Mesendoderm (in vitro differentiated cells): ENCODE data around the gene ST7.

Experiments used
- DNase-seq: peaks from one replicate; pipeline ENCODE4 v3.0.0; 2013
- H2AK5ac ChIP-seq: 2 replicates; pipeline ENCODE4 v1.6.1; 2013; ENCODE audit warnings: low read length, inconsistent platforms
- H2BK120ac ChIP-seq: 2 replicates; pipeline ENCODE4 v1.6.1; 2013; ENCODE audit warnings: low read depth, mild to moderate bottlenecking, low read length, moderate library complexity, mixed read lengths
- H2BK15ac ChIP-seq: replicated peaks from 2 replicates; pipeline ENCODE4 v1.6.1; 2013; ENCODE audit warnings: low read depth, mild to moderate bottlenecking, moderate library complexity
- H2BK5ac ChIP-seq: 2 replicates; pipeline ENCODE4 v1.6.1; 2013; ENCODE audit warnings: low read length, inconsistent platforms
- H3K18ac ChIP-seq: 2 replicates; pipeline ENCODE4 v1.6.1; 2013; ENCODE audit warnings: mild to moderate bottlenecking, low read length, mixed read lengths
- H3K23ac ChIP-seq: one replicate; pipeline ENCODE4 v1.6.1; 2013; ENCODE audit warnings: low read length
- H3K27ac ChIP-seq: 2 replicates; pipeline ENCODE4 v1.5.1; 2013; ENCODE audit warnings: low read depth, mild to moderate bottlenecking, inconsistent platforms, low read length, moderate library complexity
- H3K27me3 ChIP-seq: 2 replicates; pipeline ENCODE4 v1.6.1; 2013; ENCODE audit warnings: low read length, control low read depth, mild to moderate bottlenecking, inconsistent platforms; ENCODE audit not compliant: insufficient read depth, poor library complexity
- H3K36me3 ChIP-seq: 2 replicates; pipeline ENCODE4 v1.6.1; 2013; ENCODE audit warnings: low read length, inconsistent platforms; ENCODE audit not compliant: control insufficient read depth, insufficient read depth
- H3K4ac ChIP-seq: one replicate; pipeline ENCODE4 v1.6.1; 2013; ENCODE audit warnings: low read depth, mild to moderate bottlenecking, low read length, moderate library complexity
- H3K4me1 ChIP-seq: 2 replicates; pipeline ENCODE4 v1.6.1; 2013; ENCODE audit warnings: low read depth, low read length, inconsistent platforms; ENCODE audit not compliant: control insufficient read depth
- H3K4me2 ChIP-seq: 2 replicates; pipeline ENCODE4 v1.6.1; 2013; ENCODE audit warnings: low read length
- H3K4me3 ChIP-seq: 2 replicates; pipeline ENCODE4 v1.5.1; 2013; ENCODE audit warnings: mild to moderate bottlenecking, low read length
- H3K56ac ChIP-seq: one replicate; pipeline ENCODE4 v1.6.1; 2013; ENCODE audit warnings: low read length
- H3K79me1 ChIP-seq: 2 replicates; pipeline ENCODE4 v1.6.1; 2013; ENCODE audit warnings: low read length, inconsistent platforms
- H3K79me2 ChIP-seq: 2 replicates; pipeline ENCODE4 v1.6.1; 2013; ENCODE audit warnings: mild to moderate bottlenecking, low read length; ENCODE audit not compliant: control insufficient read depth, insufficient read depth
- H3K9ac ChIP-seq: 2 replicates; pipeline ENCODE4 v1.6.1; 2013; ENCODE audit warnings: low read length, inconsistent platforms
- H4K5ac ChIP-seq: one replicate; pipeline ENCODE4 v1.6.1; 2013; ENCODE audit warnings: low read length
- H4K8ac ChIP-seq: one replicate; pipeline ENCODE4 v1.6.1; 2013; ENCODE audit warnings: low read depth, mild to moderate bottlenecking, control low read depth, low read length, moderate library complexity
- WGBS: extraction: QIAGEN DNeasy Blood & Tissue Kit; methylation state at CpG from one replicate; pipeline ENCODE4 v1.1.7; 2013; ENCODE audit warnings: low lambda C conversion rate, missing lambda C conversion rate; ENCODE audit not compliant: insufficient coverage; ENCODE audit errors: extremely low coverage; 5-methylcytosine and 5-hydroxymethylcytosine counted together

ST7 gene

GRCh38 chr7:117249696-117250095, 296.4 kb downstream of the ST7 start:
- no peak overlapping the region for H2BK120ac ChIP-seq
- H3K56ac ChIP-seq, result no peak overlapping the region
- no peaks in the 10 kb centered on the region for H3K4me1 ChIP-seq
- H3K4me2 ChIP-seq, result no peak overlapping the region
- no peaks in the 10 kb centered on the region for H3K79me1 ChIP-seq
- no peak overlapping the region for H3K27ac ChIP-seq
- H3K36me3 ChIP-seq, result no peaks in the 10 kb centered on the region
- DNase-seq, result no peak
- H4K5ac ChIP-seq, result no peak overlapping the region
- H2BK5ac ChIP-seq, result no peak overlapping the region
- no peak overlapping the region for H3K4me3 ChIP-seq
- no peak overlapping the region for H3K9ac ChIP-seq
- H3K79me2 ChIP-seq, result no peaks in the 10 kb centered on the region
- WGBS, result no CpG with 5 or more reads among the region's 5 CpGs
- no peak overlapping the region for H3K18ac ChIP-seq
- no peak overlapping the region for H2BK15ac ChIP-seq
- no peak overlapping the region for H4K8ac ChIP-seq
- H3K23ac ChIP-seq, result no peak overlapping the region
- H3K27me3 ChIP-seq, result no peaks in the 10 kb centered on the region
- no peak overlapping the region for H3K4ac ChIP-seq
- no peak overlapping the region for H2AK5ac ChIP-seq

DNA sequence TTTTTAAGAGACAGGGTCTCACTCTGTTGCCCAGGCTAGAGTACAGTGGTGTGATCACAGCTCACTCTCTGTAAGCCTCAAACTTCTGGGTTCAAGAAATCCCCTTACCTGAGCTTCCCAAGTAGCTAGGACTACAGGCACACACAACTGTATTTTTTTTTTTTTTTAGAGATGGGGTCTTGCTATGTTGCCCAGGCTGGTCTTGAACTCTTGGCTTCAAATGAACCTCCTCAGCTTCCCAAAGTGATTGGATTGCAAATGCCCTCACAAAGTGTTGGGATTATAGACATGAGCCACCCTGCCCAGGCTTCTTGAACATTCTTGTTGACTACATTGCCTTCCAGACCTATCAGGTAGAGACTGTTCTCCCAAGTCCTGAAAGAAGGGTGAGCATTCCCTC, 296.9 kb downstream of the ST7 start:
- H3K4me3 ChIP-seq, result no peak overlapping the region

GRCh38 chr7:117250801-117251200, 297.5 kb downstream of the ST7 start:
- Histone ChIP-seq H3K79me2 (no peaks in the 10 kb centered on the region), H2BK120ac (no peak overlapping the region), H4K8ac (no peak overlapping the region), H3K9ac (no peak overlapping the region), H3K36me3 (no peaks in the 10 kb centered on the region), H3K56ac (no peak overlapping the region), H2BK5ac (no peak overlapping the region), H3K27ac (no peak overlapping the region), H3K23ac (no peak overlapping the region), H2AK5ac (no peak overlapping the region), H3K79me1 (no peaks in the 10 kb centered on the region), H4K5ac (no peak overlapping the region), H3K4me1 (no peaks in the 10 kb centered on the region), H3K18ac (no peak overlapping the region), H3K4me3 (no peak overlapping the region), H3K27me3 (no peaks in the 10 kb centered on the region), H3K4ac (no peak overlapping the region), H3K4me2 (no peak overlapping the region), H2BK15ac (no peak overlapping the region)
- DNase-seq, result no peak
- no CpG with 5 or more reads among the region's 4 CpGs for WGBS

More for the DNA sequence above, 296.9 kb downstream of the ST7 start:
- Histone ChIP-seq H3K27ac (no peak overlapping the region), H3K56ac (no peak overlapping the region), H2AK5ac (no peak overlapping the region), H3K79me2 (no peaks in the 10 kb centered on the region), H3K4me1 (no peaks in the 10 kb centered on the region), H3K36me3 (no peaks in the 10 kb centered on the region), H2BK5ac (no peak overlapping the region), H3K23ac (no peak overlapping the region), H4K8ac (no peak overlapping the region), H3K18ac (no peak overlapping the region), H3K4ac (no peak overlapping the region), H2BK15ac (no peak overlapping the region), H3K9ac (no peak overlapping the region), H2BK120ac (no peak overlapping the region), H3K27me3 (no peaks in the 10 kb centered on the region), H4K5ac (no peak overlapping the region), H3K79me1 (no peaks in the 10 kb centered on the region), H3K4me2 (no peak overlapping the region)
- DNase-seq, result no peak

GRCh38 chr7:117251687-117252086, 298.4 kb downstream of the ST7 start:
- no peak overlapping the region for H3K27ac ChIP-seq
- no peak overlapping the region for H3K23ac ChIP-seq
- H3K18ac ChIP-seq, result no peak overlapping the region
- no peaks in the 10 kb centered on the region for H3K27me3 ChIP-seq
- H3K4me3 ChIP-seq, result no peak overlapping the region
- no peak overlapping the region for H2BK120ac ChIP-seq
- no peak overlapping the region for H3K9ac ChIP-seq
- WGBS, result no CpG with 5 or more reads among the region's 4 CpGs
- H3K79me2 ChIP-seq, result no peaks in the 10 kb centered on the region
- no peaks in the 10 kb centered on the region for H3K36me3 ChIP-seq
- H2AK5ac ChIP-seq, result no peak overlapping the region
- no peaks in the 10 kb centered on the region for H3K79me1 ChIP-seq
- no peak overlapping the region for H4K5ac ChIP-seq
- no peak overlapping the region for H2BK5ac ChIP-seq
- no peaks in the 10 kb centered on the region for H3K4me1 ChIP-seq
- DNase-seq, result no peak
- no peak overlapping the region for H2BK15ac ChIP-seq
- H3K4me2 ChIP-seq, result no peak overlapping the region
- H4K8ac ChIP-seq, result no peak overlapping the region
- H3K4ac ChIP-seq, result no peak overlapping the region
- no peak overlapping the region for H3K56ac ChIP-seq

DNA sequence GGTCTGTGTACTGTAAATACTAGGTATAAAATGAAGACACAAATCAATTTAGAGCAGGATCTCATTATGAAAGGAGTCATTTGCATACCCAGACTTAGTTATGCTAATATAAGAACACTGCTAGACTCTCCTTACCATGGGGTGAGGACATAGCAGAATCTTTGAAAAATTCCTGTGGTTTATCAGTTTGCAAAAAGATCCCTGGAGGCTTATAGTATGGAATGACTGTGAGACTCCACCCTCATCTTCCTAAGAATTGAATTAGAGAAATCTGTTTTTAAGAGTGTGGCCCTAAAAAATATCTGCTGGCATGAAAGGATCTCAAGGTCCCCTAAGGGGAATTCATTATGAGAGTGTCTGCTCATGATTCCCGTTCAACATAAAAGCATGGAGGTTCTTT, 306.3 kb downstream of the ST7 start:
- H3K79me2 ChIP-seq, result no peaks in the 10 kb centered on the region
- no peak overlapping the region for H3K9ac ChIP-seq
- no peaks in the 10 kb centered on the region for H3K79me1 ChIP-seq
- WGBS, result no CpG with 5 or more reads among the region's 1 CpG
- H3K4me2 ChIP-seq, result no peak overlapping the region
- H3K27me3 ChIP-seq, result no peaks in the 10 kb centered on the region
- H3K23ac ChIP-seq, result no peak overlapping the region
- H2BK120ac ChIP-seq, result no peak overlapping the region
- no peak overlapping the region for H2BK5ac ChIP-seq
- H3K18ac ChIP-seq, result no peak overlapping the region
- no peak overlapping the region for H4K5ac ChIP-seq
- no peak overlapping the region for H4K8ac ChIP-seq
- no peak overlapping the region for H3K4ac ChIP-seq
- no peak overlapping the region for H3K27ac ChIP-seq
- no peak for DNase-seq
- no peak overlapping the region for H3K4me3 ChIP-seq
- no peaks in the 10 kb centered on the region for H3K4me1 ChIP-seq
- no peak overlapping the region for H2AK5ac ChIP-seq
- no peak overlapping the region for H2BK15ac ChIP-seq
- H3K56ac ChIP-seq, result no peak overlapping the region
- no peaks in the 10 kb centered on the region for H3K36me3 ChIP-seq

DNA sequence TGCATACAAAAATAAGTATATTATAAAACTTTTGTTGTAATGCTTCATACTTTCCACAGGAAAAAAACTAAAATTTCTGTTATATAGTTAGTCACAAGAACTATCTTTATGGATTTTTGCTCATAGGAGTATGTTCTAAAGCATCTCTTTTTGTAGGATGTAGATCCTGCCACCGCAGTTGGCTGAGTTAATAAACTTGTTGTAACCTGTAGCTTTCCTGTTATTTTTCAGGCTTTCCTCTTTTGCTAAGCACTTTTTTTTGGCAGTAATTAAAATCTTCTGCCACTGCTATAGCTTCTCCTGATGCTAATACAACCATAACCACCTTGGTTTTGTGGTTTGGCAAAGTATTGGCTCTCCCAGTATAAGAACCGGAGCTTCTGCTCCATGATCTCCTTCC, 309.2 kb downstream of the ST7 start:
- no CpG with 5 or more reads among the region's 2 CpGs for WGBS
- Histone ChIP-seq H4K5ac (no peak overlapping the region), H3K4ac (no peak overlapping the region), H3K36me3 (no peaks in the 10 kb centered on the region), H2BK120ac (no peak overlapping the region), H4K8ac (no peak overlapping the region), H3K4me1 (no peaks in the 10 kb centered on the region), H3K18ac (no peak overlapping the region), H2AK5ac (no peak overlapping the region), H2BK5ac (no peak overlapping the region), H3K56ac (no peak overlapping the region), H3K79me2 (no peaks in the 10 kb centered on the region), H3K79me1 (no peaks in the 10 kb centered on the region), H3K27me3 (no peaks in the 10 kb centered on the region), H3K23ac (no peak overlapping the region), H3K4me3 (no peak overlapping the region), H3K9ac (no peak overlapping the region), H2BK15ac (no peak overlapping the region), H3K27ac (no peak overlapping the region), H3K4me2 (no peak overlapping the region)
- no peak for DNase-seq
